T-helper 1 cell treated with Interleukin-12 subunit alpha and Interleukin-12 subunit beta and Interleukin-4 antibody, amounts not matched to agents 30 μg/mL and 1 μg/mL, for 36 hours (primary cell): ENCODE results near the gene ICAM3.

ENCODE experiments used
- H3K27ac Mint-ChIP-seq: one replicate; pipeline ENCODE4 v1.8.0; 2021; ENCODE audit warnings: mild to moderate bottlenecking, mixed read lengths
- H3K27me3 Mint-ChIP-seq: one replicate; pipeline ENCODE4 v1.8.0; 2021; ENCODE audit warnings: low read depth, mixed read lengths
- H3K36me3 Mint-ChIP-seq: one replicate; pipeline ENCODE4 v1.8.0; 2021; ENCODE audit warnings: low read depth, mixed read lengths
- H3K4me1 Mint-ChIP-seq: one replicate; pipeline ENCODE4 v1.8.0; 2021; ENCODE audit warnings: low read depth, mixed read lengths
- H3K4me3 Mint-ChIP-seq: one replicate; pipeline ENCODE4 v1.8.0; 2021; ENCODE audit warnings: mild to moderate bottlenecking, moderate library complexity, mixed read lengths
- H3K9me3 Mint-ChIP-seq: one replicate; pipeline ENCODE4 v1.8.0; 2021; ENCODE audit warnings: mixed read lengths

ICAM3 gene

GRCh38 chr19:10317857-10318462, 21.5 kb downstream of the ICAM3 start:
- Mint-ChIP-seq H3K4me1 (peaks cover 10% of the 10 kb centered on the region), H3K9me3 (no peaks in the 10 kb centered on the region), H3K27ac (no peak overlapping the region), H3K27me3 (no peaks in the 10 kb centered on the region), H3K4me3 (no peak overlapping the region), H3K36me3 (peaks cover 18% of the 10 kb centered on the region)

- H3K27me3 Mint-ChIP-seq: no peaks in the 10 kb centered on the region
- no peak overlapping the region for H3K4me3 Mint-ChIP-seq
- H3K36me3 Mint-ChIP-seq: peaks cover 18% of the 10 kb centered on the region
Observed at GRCh38 chr19:10317045-10317856, 22.2 kb downstream of the ICAM3 start.

GRCh38 chr19:10316229-10317044, 23.0 kb downstream of the ICAM3 start:
- H3K4me1 Mint-ChIP-seq: peaks cover 10% of the 10 kb centered on the region
- H3K4me3 Mint-ChIP-seq: peak overlapping the region; percentile 67
- no peaks in the 10 kb centered on the region for H3K27me3 Mint-ChIP-seq
- H3K9me3 Mint-ChIP-seq: no peaks in the 10 kb centered on the region
- peak overlapping the region; percentile 75 for H3K27ac Mint-ChIP-seq
- peaks cover 13% of the 10 kb centered on the region for H3K36me3 Mint-ChIP-seq

More at GRCh38 chr19:10317045-10317856, 22.2 kb downstream of the ICAM3 start:
- Mint-ChIP-seq H3K27ac (no peak overlapping the region), H3K9me3 (no peaks in the 10 kb centered on the region), H3K4me1 (peaks cover 10% of the 10 kb centered on the region)

GRCh38 chr19:10315335-10316214, 23.8 kb downstream of the ICAM3 start, which contains the start of gene FDX2:
Gene FDX2 (minus strand): TSS chr19:10316015. CDS start chr19:10315996, 19 bp downstream.
- H3K36me3 Mint-ChIP-seq: peaks cover 13% of the 10 kb centered on the region
- H3K9me3 Mint-ChIP-seq: no peaks in the 10 kb centered on the region
- H3K4me3 Mint-ChIP-seq: peak within 1 kb of the TSS; percentile 87
- H3K27ac Mint-ChIP-seq: peak within 1 kb of the TSS; percentile 75
- H3K4me1 Mint-ChIP-seq: peaks cover 10% of the 10 kb centered on the region
- H3K27me3 Mint-ChIP-seq: no peaks in the 10 kb centered on the region

- no peaks in the 10 kb centered on the region for H3K27me3 Mint-ChIP-seq
- H3K4me3 Mint-ChIP-seq: no peak within 1 kb of the TSS
- H3K27ac Mint-ChIP-seq: no peak within 1 kb of the TSS
Observed at GRCh38 chr19:10309423-10309822, 30.0 kb downstream of the ICAM3 start, which contains the start of gene ZGLP1. Gene ZGLP1 (minus strand): TSS chr19:10309815.

GRCh38 chr19:10306327-10306726, 33.1 kb downstream of the ICAM3 start:
- H3K36me3 Mint-ChIP-seq: no peaks in the 10 kb centered on the region
- no peak overlapping the region for H3K27ac Mint-ChIP-seq
- no peaks in the 10 kb centered on the region for H3K9me3 Mint-ChIP-seq
- H3K4me3 Mint-ChIP-seq: no peak overlapping the region
- peaks cover 4% of the 10 kb centered on the region for H3K27me3 Mint-ChIP-seq
- H3K4me1 Mint-ChIP-seq: no peaks in the 10 kb centered on the region

More at GRCh38 chr19:10309423-10309822, 30.0 kb downstream of the ICAM3 start, which contains the start of gene ZGLP1:
- Mint-ChIP-seq H3K36me3 (no peaks in the 10 kb centered on the region), H3K4me1 (peaks cover 1% of the 10 kb centered on the region), H3K9me3 (no peaks in the 10 kb centered on the region)

- H3K27ac Mint-ChIP-seq: no peak overlapping the region
Observed at GRCh38 chr19:10305139-10305806, 34.2 kb downstream of the ICAM3 start.

GRCh38 chr19:10299545-10300458, 39.6 kb downstream of the ICAM3 start:
- Mint-ChIP-seq H3K9me3 (no peaks in the 10 kb centered on the region), H3K27me3 (peaks cover 25% of the 10 kb centered on the region), H3K27ac (no peak overlapping the region), H3K4me1 (peaks cover 7% of the 10 kb centered on the region), H3K36me3 (peaks cover 1% of the 10 kb centered on the region), H3K4me3 (no peak overlapping the region)

More at GRCh38 chr19:10305139-10305806, 34.2 kb downstream of the ICAM3 start:
- H3K4me3 Mint-ChIP-seq: no peak overlapping the region
- H3K4me1 Mint-ChIP-seq: no peaks in the 10 kb centered on the region
- H3K36me3 Mint-ChIP-seq: no peaks in the 10 kb centered on the region
- H3K9me3 Mint-ChIP-seq: no peaks in the 10 kb centered on the region
- H3K27me3 Mint-ChIP-seq: peaks cover 4% of the 10 kb centered on the region

- Mint-ChIP-seq H3K36me3 (peaks cover 1% of the 10 kb centered on the region), H3K27ac (peak overlapping the region; percentile 75), H3K4me3 (peak overlapping the region; percentile 84), H3K4me1 (peaks cover 23% of the 10 kb centered on the region), H3K27me3 (peaks cover 59% of the 10 kb centered on the region), H3K9me3 (no peaks in the 10 kb centered on the region)
Observed at GRCh38 chr19:10295847-10296591, 43.4 kb downstream of the ICAM3 start.

- Mint-ChIP-seq H3K27ac (peak overlapping the region; percentile 75), H3K4me3 (peak overlapping the region; percentile 84), H3K27me3 (peaks cover 65% of the 10 kb centered on the region), H3K4me1 (peaks cover 28% of the 10 kb centered on the region), H3K36me3 (peaks cover 1% of the 10 kb centered on the region), H3K9me3 (no peaks in the 10 kb centered on the region)
Observed at GRCh38 chr19:10295305-10295846, 44.0 kb downstream of the ICAM3 start.

GRCh38 chr19:10294368-10294697, 45.1 kb downstream of the ICAM3 start:
- Mint-ChIP-seq H3K27me3 (peaks cover 67% of the 10 kb centered on the region), H3K4me1 (peaks cover 33% of the 10 kb centered on the region), H3K4me3 (no peak overlapping the region), H3K36me3 (peaks cover 1% of the 10 kb centered on the region), H3K27ac (no peak overlapping the region), H3K9me3 (no peaks in the 10 kb centered on the region)
